ENCODE measurements around the gene MATN3. TPM values are rescaled to one million over a fixed set of nuclear protein-coding genes. Genes with fewer than 3 reads are reported as not detected.

MATN3 gene
- total RNA-seq, 2 experiments from 2014 or later = not detected

DNA sequence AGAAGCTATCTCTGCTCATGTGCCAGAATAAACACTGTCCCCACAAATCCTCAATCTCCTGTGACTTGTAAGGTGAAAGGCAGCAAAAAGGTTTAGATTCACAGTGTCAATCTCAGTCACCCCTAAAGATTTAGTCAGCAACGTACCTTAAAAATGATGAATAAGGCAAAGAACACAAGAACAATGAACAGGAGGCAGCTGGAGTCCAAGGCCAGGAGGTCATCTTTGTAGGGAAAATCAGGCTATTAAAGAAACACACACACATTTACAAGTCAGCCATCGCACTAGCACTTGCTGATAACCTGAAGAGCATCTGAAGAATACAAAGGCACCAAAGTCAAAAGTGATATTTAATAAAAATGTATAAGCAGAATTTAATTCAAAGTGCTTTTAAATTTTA, 22.4 kb upstream of the MATN3 start:
- Mint-ChIP-seq H3K27me3 (no peaks in the 10 kb centered on the region), H3K9me3 (peaks cover 7% of the 10 kb centered on the region), H3K4me3 (no peak overlapping the region), H3K27ac (no peak overlapping the region), H3K36me3 (peaks cover 80% of the 10 kb centered on the region), H3K4me1 (ENCODE audit: low read depth) (no peaks in the 10 kb centered on the region)
- POLR2A ChIA-PET = no interaction called here
- DNase-seq = no peak
- CTCF ChIA-PET = interaction anchor here (1.1 to 2.5 kb wide), 2 partner anchors 10 to 19 kb away, joined by 3 to 12 read pairs; no protein-coding TSS in a partner anchor
- intact Hi-C loops (cut with micrococcal nuclease) = no loop called here

DNA sequence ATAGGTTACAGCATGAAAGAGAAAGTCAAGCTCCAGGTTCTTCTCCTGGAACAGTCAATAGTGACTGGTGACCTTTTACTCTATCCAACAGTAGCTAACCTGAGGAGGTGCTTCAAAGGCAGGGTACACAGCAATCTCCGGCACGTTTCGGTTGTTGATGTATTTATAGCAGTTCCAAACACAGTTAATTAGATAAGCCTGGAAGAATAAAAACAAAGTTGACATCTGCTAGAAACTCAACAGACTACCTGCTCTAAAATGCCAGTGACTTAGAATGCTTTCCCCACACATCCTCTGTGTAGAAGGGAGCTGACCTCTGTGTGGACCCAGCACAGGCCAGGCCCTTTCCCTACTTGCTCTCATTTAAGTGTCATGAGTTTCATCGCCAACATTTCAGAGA, 21.8 kb upstream of the MATN3 start:
- Mint-ChIP-seq H3K36me3 (peaks cover 86% of the 10 kb centered on the region), H3K9me3 (peaks cover 8% of the 10 kb centered on the region), H3K4me3 (no peak overlapping the region), H3K4me1 (ENCODE audit: low read depth) (no peaks in the 10 kb centered on the region), H3K27me3 (no peaks in the 10 kb centered on the region), H3K27ac (no peak overlapping the region)
- CTCF ChIA-PET = interaction anchor here (2.5 kb wide), 1 partner anchor 19 kb away, joined by 12 read pairs; no protein-coding TSS in a partner anchor
- no peak for DNase-seq
- intact Hi-C loops (cut with micrococcal nuclease) = no loop called here
- POLR2A ChIA-PET = no interaction called here

DNA sequence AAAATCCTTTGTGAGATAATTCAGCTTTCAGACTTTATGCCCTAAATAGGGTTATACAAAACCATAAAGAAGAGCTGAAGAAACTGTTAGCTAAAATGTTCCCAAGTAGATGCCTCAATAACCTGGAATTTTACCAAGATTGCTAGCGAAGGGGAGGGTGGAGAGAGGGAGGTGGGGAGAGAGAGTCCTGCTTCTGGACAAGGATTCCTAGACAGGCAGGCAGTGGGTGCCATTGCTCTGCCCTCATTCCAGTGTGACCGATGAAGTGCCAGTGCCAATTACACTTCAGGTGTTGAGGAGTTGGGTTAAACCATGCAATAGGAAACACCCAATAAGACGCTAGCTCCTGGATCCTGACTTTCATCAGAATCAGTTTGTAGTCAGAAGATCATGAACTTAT, 20.9 kb upstream of the MATN3 start:
- Mint-ChIP-seq H3K36me3 (peaks cover 91% of the 10 kb centered on the region), H3K27me3 (no peaks in the 10 kb centered on the region), H3K9me3 (peaks cover 8% of the 10 kb centered on the region), H3K4me1 (ENCODE audit: low read depth) (no peaks in the 10 kb centered on the region), H3K27ac (no peak overlapping the region), H3K4me3 (no peak overlapping the region)
- ChIA-PET POLR2A (no interaction called here), CTCF (interaction anchor here (1.0 kb wide), 1 partner anchor 18 kb away, joined by 3 read pairs; no protein-coding TSS in a partner anchor)
- intact Hi-C loops (cut with micrococcal nuclease) = no loop called here
- no peak for DNase-seq

DNA sequence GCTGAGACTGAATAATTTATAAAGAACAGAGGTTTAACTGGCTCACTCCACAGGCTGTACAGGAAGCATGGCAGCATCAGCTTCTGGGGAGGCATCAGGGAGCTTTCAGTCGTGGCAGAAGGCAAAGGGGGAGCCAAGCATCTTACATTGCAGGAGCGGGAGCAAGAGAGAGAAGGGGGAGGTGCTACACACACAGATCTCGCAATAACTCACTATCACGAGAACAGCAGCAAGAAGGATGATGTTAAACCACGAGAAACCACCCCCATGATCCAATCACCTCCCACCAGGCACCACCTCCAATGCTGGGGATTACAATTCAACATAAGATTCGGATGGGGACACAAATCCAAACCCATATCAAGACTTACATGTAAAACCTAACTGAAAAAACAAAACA, 17.8 kb upstream of the MATN3 start:
- intact Hi-C loops (cut with micrococcal nuclease) = no loop called here
- H3K9me3 Mint-ChIP-seq = peaks cover 8% of the 10 kb centered on the region
- CTCF ChIA-PET = no interaction called here
- no peak overlapping the region for H3K27ac Mint-ChIP-seq
- POLR2A ChIA-PET = no interaction called here
- H3K36me3 Mint-ChIP-seq = peaks cover 75% of the 10 kb centered on the region
- H3K4me3 Mint-ChIP-seq = no peak overlapping the region
- H3K27me3 Mint-ChIP-seq = no peaks in the 10 kb centered on the region
- DNase-seq = no peak
- H3K4me1 Mint-ChIP-seq (ENCODE audit: low read depth) = no peaks in the 10 kb centered on the region

DNA sequence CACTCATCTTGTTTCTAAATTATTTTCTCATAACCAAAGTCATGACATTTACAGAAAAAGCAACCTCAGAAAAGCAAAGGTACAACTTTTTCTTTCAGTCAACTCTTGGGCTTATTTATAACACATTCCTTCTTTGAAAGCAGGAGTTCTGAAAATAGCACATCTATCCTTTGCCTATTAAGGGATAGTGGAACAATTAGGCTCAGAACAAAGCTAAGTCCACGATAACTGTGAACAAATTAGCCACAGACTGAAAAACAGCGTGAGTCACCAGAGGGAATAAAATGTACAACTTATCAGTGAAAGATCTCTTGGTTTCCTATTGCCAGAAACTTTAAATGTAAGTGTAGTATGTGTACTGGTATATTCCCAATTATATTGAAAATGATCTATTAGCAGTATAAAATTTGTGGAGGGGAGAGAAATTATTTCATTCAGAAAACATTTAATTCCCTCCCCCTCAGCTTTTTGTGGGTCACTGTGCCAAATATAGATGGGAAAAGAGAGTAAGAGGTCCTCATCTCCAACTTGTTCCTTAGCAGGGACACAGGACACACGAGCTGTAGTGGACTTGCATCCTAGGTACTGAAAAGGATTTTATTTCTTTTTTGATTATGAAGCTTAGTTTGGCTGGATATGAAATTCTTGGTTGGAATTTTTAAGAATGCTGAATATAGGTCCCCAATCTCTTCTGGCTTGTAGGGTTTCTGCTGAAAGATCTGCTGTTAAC, 15.4 kb upstream of the MATN3 start:
- Mint-ChIP-seq H3K4me1 (ENCODE audit: low read depth) (no peaks in the 10 kb centered on the region), H3K27me3 (no peaks in the 10 kb centered on the region), H3K9me3 (peaks cover 9% of the 10 kb centered on the region), H3K36me3 (peaks cover 54% of the 10 kb centered on the region), H3K27ac (no peak overlapping the region), H3K4me3 (no peak overlapping the region)
- POLR2A ChIA-PET = no interaction called here
- DNase-seq = no peak
- CTCF ChIA-PET = interaction anchor here (1.2 kb wide), 1 partner anchor 12 kb away, joined by 5 read pairs; no protein-coding TSS in a partner anchor
- intact Hi-C loops (cut with micrococcal nuclease) = no loop called here

DNA sequence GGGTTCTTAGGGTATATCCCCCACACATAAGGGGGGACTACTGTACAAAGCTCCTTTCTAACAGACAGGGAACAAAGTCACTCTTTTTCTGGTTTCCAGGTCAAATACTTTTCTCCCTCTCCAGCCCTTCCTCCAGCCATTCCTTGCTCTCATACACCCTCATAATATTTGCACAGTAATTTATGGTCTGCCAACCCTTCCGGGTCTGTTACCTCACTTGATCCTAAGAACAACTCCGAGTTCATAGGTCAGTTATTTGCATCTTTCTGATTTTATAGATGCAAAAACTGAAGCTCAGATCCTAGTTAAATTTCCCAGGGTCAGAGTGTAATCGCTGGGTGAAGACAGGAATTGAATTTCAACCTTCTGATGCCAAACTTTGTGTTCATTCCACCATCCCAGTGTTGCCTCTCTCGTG, 14.8 kb upstream of the MATN3 start:
- no peak overlapping the region for H3K4me3 Mint-ChIP-seq
- H3K9me3 Mint-ChIP-seq = peaks cover 12% of the 10 kb centered on the region
- ChIA-PET POLR2A (no interaction called here), CTCF (interaction anchor here (1.2 kb wide), 1 partner anchor 12 kb away, joined by 5 read pairs; no protein-coding TSS in a partner anchor)
- peaks cover 50% of the 10 kb centered on the region for H3K36me3 Mint-ChIP-seq
- no peaks in the 10 kb centered on the region for H3K4me1 Mint-ChIP-seq (ENCODE audit: low read depth)
- DNase-seq = no peak
- H3K27ac Mint-ChIP-seq = no peak overlapping the region
- intact Hi-C loops (cut with micrococcal nuclease) = no loop called here
- H3K27me3 Mint-ChIP-seq = no peaks in the 10 kb centered on the region

DNA sequence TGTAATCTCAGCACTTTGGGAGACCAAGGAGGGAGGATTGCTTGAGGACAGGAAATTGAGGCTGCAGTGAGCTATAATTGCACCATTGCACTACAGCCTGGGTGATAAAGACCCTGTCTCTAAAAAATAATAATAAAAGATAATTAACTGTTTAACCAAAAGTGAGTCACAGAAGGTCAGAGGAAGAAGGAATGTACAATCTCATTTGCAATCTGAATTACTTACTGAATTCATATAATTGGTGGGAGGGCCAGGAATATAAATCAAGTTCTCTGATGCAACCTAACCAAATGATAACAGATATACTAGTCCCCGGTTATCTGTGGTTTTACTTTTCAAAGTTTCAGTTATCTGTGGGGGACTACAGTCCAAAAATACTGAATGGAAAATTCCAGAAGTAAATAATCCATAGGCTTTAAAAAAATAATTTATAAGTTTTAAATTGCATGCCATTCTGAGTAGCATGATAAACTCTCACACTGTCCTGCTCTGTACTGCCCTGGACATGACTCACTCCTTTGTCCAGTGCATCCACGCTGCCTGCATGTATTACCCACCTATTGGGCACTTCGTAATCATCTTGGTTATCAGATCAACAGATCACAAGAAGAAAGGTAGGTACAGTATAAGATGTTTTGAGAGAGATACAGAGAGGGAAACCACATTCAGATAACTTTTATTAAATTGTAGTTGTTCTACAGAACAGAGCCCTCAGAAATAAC, 12.8 kb upstream of the MATN3 start:
- H3K9me3 Mint-ChIP-seq = peaks cover 24% of the 10 kb centered on the region
- intact Hi-C loops (cut with micrococcal nuclease) = no loop called here
- no peak for DNase-seq
- H3K4me1 Mint-ChIP-seq (ENCODE audit: low read depth) = no peaks in the 10 kb centered on the region
- H3K27ac Mint-ChIP-seq = no peak overlapping the region
- CTCF ChIA-PET = interaction anchor here (1.1 kb wide), 1 partner anchor 10 kb away, joined by 3 read pairs; no protein-coding TSS in a partner anchor
- no peak overlapping the region for H3K4me3 Mint-ChIP-seq
- peaks cover 36% of the 10 kb centered on the region for H3K36me3 Mint-ChIP-seq
- H3K27me3 Mint-ChIP-seq = no peaks in the 10 kb centered on the region
- POLR2A ChIA-PET = no interaction called here

DNA sequence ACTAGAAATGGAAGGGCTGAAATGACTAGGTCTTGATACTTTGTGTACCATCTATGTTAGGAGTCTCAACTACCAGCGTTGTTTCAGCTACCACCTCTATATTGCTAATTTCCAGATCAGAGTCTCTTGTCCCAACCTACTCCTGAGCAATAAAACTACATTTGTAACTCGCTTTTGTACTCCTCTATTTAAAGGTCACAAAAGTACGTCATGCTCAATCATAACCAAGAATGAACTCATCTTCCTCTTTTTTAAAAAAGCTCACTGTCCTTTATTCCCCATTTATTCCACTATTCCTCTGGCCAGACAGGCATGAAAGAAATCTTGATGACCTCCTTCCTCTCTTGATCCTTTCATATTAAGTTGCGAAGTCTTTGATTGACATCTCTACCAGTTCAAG, 11.2 kb upstream of the MATN3 start:
- no peak for DNase-seq
- H3K27me3 Mint-ChIP-seq = no peaks in the 10 kb centered on the region
- no peaks in the 10 kb centered on the region for H3K4me1 Mint-ChIP-seq (ENCODE audit: low read depth)
- intact Hi-C loops (cut with micrococcal nuclease) = no loop called here
- H3K9me3 Mint-ChIP-seq = peaks cover 25% of the 10 kb centered on the region
- POLR2A ChIA-PET = no interaction called here
- no peak overlapping the region for H3K27ac Mint-ChIP-seq
- H3K4me3 Mint-ChIP-seq = no peak overlapping the region
- CTCF ChIA-PET = interaction anchor here (1.1 kb wide), 1 partner anchor 9 kb away, joined by 4 read pairs; no protein-coding TSS in a partner anchor
- peaks cover 24% of the 10 kb centered on the region for H3K36me3 Mint-ChIP-seq

DNA sequence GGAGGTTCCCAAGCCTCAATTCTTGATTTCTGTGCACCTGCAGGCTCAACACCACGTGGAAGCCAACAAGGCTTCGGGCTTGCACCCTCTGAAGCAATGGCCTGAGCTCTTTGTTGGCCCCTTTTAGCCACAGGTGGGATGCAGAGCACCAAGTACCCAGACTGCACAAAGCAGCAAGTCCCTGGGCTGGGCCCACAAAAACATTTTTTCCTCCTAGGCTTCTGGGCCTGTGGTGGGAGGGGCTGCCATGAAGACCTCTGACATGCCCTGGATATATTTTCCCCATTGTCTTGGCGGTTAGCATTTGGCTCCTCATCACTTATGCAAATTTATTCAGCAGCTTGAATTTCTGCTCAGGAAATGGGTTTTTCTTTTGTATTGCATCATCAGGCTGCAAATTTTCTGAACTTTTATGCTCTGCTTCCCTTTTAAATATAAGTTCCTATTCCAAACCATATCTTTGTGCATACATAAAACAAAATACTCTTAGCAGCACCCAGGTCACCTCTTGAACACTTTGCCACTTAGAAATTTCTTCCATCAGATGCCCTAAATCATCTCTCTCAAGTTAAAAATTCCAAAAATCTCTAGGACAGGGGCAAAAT, 9.0 kb upstream of the MATN3 start:
- H3K27me3 Mint-ChIP-seq = no peaks in the 10 kb centered on the region
- no peak for DNase-seq
- intact Hi-C loops (cut with micrococcal nuclease) = no loop called here
- ChIA-PET CTCF (no interaction called here), POLR2A (no interaction called here)
- no peaks in the 10 kb centered on the region for H3K4me1 Mint-ChIP-seq (ENCODE audit: low read depth)
- H3K4me3 Mint-ChIP-seq = no peak overlapping the region
- no peak overlapping the region for H3K27ac Mint-ChIP-seq
- peaks cover 12% of the 10 kb centered on the region for H3K36me3 Mint-ChIP-seq
- H3K9me3 Mint-ChIP-seq = peaks cover 25% of the 10 kb centered on the region

DNA sequence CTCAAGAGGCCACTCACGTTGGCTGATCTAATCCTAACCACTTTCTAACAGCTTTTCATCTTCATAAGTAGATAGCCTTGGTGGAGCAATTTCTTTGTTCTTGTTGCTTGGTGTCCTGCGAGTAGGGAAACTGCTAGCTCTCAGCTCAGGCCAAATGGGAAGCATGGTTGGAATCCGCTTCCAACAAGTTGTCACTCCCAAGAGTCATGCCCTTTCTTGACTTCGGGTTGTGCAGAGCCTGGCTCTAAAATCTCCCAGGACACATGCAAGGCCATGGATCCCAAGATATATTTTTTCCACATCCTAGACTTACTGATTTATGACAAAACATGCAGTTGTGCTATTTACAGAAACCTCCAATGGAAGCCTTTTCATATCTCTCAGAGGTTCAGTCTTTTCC, 7.3 kb upstream of the MATN3 start:
- H3K27ac Mint-ChIP-seq = no peak overlapping the region
- intact Hi-C loops (cut with micrococcal nuclease) = loop anchor here (5.0 to 10.0 kb wide), 2 partner anchors 62 to 205 kb away; partner anchors contain the start of gene SDC1
- POLR2A ChIA-PET = no interaction called here

DNA sequence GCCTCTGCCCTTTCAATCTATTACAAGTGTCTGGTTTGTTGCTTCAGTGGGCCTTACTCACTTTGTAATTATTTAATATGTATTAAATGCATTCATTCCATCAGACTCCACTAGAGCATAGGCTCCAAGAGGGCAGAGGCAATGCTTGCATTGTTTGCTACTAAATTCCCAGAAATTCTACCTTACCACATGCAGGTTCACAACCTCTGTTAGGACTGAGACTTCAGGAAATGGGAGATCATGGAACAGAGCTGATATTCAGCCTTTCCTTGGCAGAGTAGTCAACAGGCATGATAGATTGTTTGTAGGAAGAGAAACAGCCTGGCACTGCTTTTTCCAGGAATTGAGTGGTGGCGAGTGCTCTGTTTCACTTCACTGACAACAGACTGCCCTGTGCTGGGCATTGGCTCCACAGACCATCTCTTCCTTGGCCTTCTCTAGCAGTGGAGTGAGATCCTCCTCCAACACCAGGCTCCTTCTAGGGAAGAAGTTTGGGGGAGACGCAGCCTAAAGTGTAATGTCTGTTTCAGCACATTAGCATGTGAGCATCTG, 6.2 kb upstream of the MATN3 start:
- peaks cover 31% of the 10 kb centered on the region for H3K9me3 Mint-ChIP-seq
- no peaks in the 10 kb centered on the region for H3K4me1 Mint-ChIP-seq (ENCODE audit: low read depth)
- intact Hi-C loops (cut with micrococcal nuclease) = loop anchor here (5.0 to 10.0 kb wide), 2 partner anchors 61 to 206 kb away; partner anchors contain the start of gene SDC1
- CTCF ChIA-PET = interaction anchor here (1.8 kb wide), 1 partner anchor 76 kb away, joined by 4 read pairs; no protein-coding TSS in a partner anchor
- H3K36me3 Mint-ChIP-seq = peaks cover 11% of the 10 kb centered on the region
- DNase-seq = no peak
- no peaks in the 10 kb centered on the region for H3K27me3 Mint-ChIP-seq
- no peak overlapping the region for H3K4me3 Mint-ChIP-seq
- no peak overlapping the region for H3K27ac Mint-ChIP-seq
- POLR2A ChIA-PET = no interaction called here

More for the DNA sequence above, 7.3 kb upstream of the MATN3 start:
- peaks cover 27% of the 10 kb centered on the region for H3K9me3 Mint-ChIP-seq
- no peaks in the 10 kb centered on the region for H3K4me1 Mint-ChIP-seq (ENCODE audit: low read depth)
- H3K4me3 Mint-ChIP-seq = no peak overlapping the region
- DNase-seq = no peak
- H3K36me3 Mint-ChIP-seq = peaks cover 12% of the 10 kb centered on the region
- CTCF ChIA-PET = no interaction called here
- H3K27me3 Mint-ChIP-seq = no peaks in the 10 kb centered on the region

DNA sequence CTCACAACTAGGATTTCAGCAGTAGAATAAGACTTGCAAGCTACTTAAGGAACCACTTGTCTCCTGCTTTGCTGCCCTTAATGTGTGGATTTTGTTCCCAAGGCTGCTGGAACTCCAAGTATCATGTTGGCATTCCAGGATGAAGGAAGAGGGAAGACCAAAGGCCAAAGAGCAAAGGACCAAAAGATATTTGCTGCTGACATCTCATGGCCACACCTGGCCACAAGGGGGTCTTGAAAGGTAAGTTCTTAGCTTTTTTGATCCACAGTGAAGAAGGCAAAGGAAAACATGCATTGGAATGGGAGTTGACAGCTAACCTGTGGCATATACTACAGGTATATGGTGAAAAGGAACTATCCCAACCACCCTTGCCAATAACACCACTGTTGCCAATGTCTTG, 3.9 kb upstream of the MATN3 start:
- Mint-ChIP-seq H3K9me3 (peaks cover 19% of the 10 kb centered on the region), H3K27ac (no peak overlapping the region), H3K36me3 (peaks cover 3% of the 10 kb centered on the region), H3K27me3 (peaks cover 15% of the 10 kb centered on the region), H3K4me1 (ENCODE audit: low read depth) (peaks cover 6% of the 10 kb centered on the region), H3K4me3 (no peak overlapping the region)
- ChIA-PET POLR2A (no interaction called here), CTCF (interaction anchor here (0.7 to 3.9 kb wide), 23 partner anchors 11 to 209 kb away, joined by 3 to 27 read pairs (median 7); partner anchors contain the start of genes LAPTM4A and SDC1)
- no peak for DNase-seq
- intact Hi-C loops (cut with micrococcal nuclease) = loop anchor here (5.0 to 10.0 kb wide), 2 partner anchors 59 to 208 kb away; partner anchors contain the start of gene SDC1
